Stimulated activated CD8-positive, alpha-beta memory T cell treated with anti-CD3 and anti-CD28 coated beads, Interleukin-4, amount 100 ng/mL, for 24 hours (primary cell): ENCODE measurements around the gene EFHD2.
"Not testable (repeated sequence)": the region's sequence is repeated elsewhere in the genome, so short reads cannot be mapped to it uniquely, and the experiment has no call there.

Experiments used
- DNase-seq: peaks from one replicate; pipeline ENCODE4 v3.0.0-alpha.2; 2020; ENCODE audit warnings: low read depth

The EFHD2 gene

GRCh38 chr1:15388201-15388880 lies 21.3 kb upstream of the EFHD2 start:
- no peak for DNase-seq

DNA sequence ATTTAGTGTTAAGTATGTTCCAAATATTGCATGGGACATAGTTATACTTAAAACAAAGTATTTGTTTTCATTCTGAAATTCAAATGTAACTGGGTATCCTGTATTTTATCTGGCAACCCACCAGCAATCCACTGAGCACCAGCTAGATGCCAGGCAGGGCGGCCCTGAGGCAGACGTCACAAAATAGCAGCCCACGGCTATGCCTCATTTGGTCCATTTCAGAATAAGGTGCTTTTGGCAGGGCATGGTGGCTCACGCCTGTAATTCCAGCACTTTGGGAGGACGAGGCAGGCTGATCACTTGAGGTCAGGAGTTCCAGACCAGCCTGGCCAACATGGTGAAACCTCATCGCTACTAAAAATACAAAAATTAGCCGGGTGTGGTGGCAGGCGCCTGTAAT lies 19.9 kb upstream of the EFHD2 start:
- not testable (repeated sequence) for DNase-seq

GRCh38 chr1:15390667-15391066 lies 19.0 kb upstream of the EFHD2 start:
- no peak for DNase-seq

DNA sequence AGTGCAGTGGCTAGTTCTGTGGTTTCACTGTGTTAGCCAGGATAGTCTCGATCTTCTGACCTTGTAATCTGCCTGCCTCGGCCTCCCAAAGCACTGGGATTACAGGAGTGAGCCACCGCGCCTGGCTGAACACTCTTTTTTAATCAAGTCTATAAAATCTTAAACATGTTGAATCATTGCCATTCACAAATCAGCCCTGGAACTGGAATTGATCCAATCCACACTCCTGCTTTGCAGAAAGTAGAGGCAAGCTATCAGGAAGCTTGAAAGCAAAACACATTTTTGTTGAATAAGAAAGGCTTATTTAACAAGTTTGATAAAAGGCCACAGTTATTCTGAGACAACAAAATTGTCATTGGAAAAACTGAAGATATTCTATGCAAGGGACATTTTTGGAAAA lies 18.3 kb upstream of the EFHD2 start:
- DNase-seq: no peak

DNA sequence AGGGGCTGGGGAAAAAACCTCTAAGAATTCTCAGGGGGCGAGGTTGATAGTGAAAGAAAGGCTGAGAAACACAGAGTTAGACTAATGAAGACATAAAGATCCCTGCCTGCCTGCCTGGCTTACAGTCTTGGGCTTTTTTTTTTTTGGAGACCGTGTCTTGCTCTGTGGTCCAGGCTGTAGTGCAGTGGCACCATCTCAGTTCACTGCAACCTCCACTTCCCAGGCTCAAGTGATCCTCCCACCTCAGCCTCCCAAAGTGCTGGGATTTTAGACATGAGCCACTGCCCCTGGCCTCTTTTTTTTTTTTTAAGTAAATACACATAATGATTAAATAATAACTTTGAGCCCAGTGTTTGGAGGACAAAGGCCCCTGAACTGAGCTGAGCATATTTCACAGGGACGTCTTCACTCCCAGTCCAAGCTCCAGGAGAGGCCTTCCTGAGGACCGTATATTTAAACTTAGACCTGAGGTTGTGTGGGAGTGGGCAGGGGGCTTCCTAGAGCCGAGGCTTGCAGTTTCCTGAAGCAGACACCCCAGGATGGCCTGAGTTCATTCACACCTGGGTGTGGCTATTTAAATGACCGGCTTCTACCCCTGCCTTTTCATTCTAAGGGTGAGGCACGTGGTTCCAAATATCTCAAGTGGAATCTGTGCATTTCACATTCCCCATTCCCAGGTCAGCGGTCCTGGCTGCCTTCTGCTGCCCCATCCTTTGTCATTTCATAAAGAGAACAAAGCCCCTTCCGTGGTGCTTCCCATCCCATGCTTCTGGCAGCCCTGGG lies 16.0 kb upstream of the EFHD2 start:
- DNase-seq: no peak

- no peak for DNase-seq
These were observed 15.4 kb upstream of the EFHD2 start for GRCh38 chr1:15394258-15394690.

- DNase-seq: no peak
These were observed 12.5 kb upstream of the EFHD2 start for GRCh38 chr1:15397236-15397635.

DNA sequence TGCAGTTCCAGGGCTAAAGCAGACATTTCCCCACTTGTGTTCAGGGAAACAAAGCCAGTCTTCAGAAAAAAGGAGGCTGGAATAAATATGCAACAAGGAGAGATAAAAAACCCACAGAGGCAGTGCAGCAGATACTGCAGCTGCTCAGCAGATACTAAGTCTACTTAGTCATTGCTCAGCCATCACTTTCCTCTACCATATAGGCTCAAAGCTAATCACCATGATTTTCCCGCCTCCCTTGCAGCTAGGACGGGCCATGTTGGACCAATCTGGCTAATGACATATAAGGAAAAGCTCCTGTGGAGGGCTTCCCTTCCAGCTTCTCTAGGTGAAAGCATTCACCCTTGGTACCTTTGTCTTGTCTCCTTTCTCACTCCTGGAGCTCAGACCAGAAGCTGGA lies 10.0 kb upstream of the EFHD2 start:
- no peak for DNase-seq

- no peak for DNase-seq
These were observed 9.1 kb upstream of the EFHD2 start for GRCh38 chr1:15400627-15401026.

DNA sequence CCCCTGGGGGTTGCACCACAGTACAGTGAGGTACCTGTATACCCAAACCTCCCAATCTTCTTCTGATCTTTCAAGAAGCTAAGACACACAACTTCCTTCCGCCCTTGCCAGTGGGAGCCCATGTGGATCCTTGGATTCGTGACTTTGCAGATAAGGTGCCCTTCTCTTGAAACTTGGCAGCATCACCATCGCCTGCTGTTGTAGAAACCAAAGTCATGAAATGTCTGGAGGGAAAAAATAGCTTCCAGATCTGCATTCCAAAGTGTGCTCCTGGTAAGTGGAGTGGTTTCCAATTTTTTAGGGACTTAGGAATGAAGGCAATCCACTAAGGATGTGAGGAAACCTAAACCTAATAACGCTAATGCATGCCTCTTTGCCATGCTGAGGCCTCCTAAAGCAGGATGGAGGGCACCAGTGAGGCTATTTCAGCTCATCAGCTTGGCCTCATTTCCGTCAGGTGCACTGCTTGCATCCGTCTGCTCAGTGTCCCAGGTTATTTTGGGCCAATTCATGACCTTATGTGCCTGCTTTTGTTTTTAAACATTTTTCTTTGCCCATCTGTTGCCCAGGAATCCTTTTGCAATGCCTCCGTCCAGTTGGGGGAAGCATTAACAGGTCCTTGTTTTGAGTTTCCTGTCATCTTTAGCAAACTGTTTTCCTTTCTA lies 8.2 kb upstream of the EFHD2 start:
- no peak for DNase-seq

DNA sequence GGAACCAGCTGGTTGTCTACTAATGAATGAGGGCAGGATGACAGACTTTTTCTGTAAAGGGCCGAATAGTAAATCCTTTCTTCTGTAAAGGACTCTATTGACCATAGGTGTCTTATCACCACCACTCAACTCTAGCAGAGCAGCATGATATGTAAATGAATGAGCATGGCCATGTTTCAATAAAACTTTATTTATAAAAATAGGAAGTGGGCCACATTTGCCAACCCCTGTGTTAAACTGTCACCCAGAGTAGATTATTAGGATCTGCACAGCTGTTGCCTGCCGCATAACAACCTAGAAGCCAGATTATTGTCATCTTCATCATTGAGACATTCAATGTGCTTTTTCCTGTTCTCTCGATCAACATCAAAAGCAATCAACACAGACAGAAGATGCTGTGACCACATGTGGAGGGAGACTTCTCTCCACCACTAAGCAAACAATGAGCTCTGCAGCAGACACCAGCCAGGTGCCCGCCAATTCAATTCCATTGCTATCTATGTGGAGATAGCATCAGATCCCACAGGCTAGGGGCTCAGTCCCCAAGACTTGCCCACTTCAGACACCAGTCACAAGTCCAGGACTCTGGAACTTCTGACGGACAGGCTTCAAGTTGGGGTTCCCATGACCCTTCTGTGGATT lies 6.8 kb upstream of the EFHD2 start:
- DNase-seq: no peak

GRCh38 chr1:15403962-15404580 lies 5.6 kb upstream of the EFHD2 start:
- DNase-seq: no peak

DNA sequence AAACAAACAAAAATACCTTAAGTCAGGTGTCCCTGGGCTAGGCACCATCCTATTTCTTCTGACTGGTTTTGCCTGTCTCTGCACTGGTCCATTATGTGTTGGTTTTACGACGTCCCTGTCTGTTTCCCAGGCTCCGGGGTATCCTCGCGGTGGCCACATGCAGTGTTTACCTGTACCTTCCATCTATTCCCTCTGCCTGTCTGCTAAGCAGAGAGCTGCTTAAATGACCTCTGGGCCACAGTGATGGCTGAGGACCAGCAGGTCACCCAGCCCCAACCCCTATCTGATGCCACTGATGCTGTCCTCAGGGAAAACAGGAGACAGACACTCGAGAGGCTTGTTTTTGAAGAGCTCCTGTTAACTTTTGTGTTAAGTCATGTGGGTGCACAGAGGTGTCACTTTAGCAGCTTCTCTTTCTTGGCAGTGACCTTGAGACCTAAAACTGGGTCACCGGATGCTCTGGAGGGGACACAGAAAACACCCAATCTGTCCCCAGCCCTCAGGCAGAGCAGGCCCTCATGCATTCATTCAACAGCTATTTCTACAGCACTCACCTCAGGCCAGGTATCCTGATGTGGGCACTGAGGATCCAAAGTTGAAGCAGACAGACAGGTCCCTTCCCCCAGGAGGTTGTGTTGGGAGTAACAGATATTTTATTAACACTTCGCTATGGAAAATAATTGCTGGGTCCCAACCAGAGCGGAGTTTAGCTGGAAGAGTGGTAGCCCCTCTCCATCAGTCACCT lies 4.4 kb upstream of the EFHD2 start:
- DNase-seq: no peak

GRCh38 chr1:15406614-15407559 lies 2.8 kb upstream of the EFHD2 start:
- DNase-seq: no peak

GRCh38 chr1:15407580-15407979 lies 2.1 kb upstream of the EFHD2 start:
- no peak for DNase-seq

DNA sequence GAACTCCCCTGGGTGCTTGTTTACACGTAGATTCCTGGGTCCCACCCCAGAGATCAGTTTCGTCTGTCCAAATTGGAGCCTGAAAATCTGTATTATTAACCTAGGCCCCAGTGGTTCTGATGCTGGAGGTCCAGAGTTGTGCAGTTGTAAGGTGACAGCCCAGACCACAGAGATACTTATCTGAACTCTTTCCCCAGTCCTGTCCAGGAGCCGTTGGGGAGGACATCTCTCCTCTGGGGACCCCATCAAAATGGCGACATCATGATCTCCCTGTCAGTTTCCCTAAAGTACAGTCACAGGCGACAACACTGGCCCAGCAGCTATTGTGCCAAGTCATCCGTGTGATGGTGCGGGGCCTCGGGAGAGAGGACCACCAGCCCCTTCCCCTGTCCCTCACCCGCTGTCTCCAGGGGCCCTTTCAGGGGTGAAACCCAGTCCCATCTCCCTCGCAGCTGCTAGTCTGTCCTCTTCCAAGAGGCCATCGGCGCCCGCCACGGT lies 749 bp upstream of the EFHD2 start:
- no peak for DNase-seq

GRCh38 chr1:15410223-15410883 lies 665 bp downstream of the EFHD2 start:
- no peak for DNase-seq

DNA sequence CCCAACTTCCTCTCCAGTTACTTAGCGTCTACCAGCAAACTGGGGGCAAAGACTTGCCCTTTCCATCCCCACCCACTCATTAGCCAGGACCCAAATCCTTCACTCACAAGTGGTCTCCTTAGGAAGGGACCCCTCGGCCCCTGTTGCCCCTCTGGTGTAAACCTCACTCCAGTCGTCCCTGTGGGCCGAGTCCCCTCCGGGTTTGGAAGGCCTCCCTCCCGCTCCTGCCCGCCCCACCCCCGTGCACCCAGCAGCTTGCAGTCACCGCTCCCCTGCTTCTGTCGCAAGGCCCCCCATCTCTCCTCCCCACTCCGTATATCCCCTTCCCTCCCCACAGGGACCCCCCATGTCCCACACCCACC lies 1.2 kb downstream of the EFHD2 start:
- no peak for DNase-seq

- peak; percentile 41 for DNase-seq
These were observed 2.0 kb downstream of the EFHD2 start for GRCh38 chr1:15411593-15412137.
